Measurements from ENCODE around the gene GIGYF2. TPM values are rescaled to one million over a fixed set of nuclear protein-coding genes. Genes with fewer than 3 reads are reported as not detected.
"Not testable (repeated sequence)": the region's sequence is repeated elsewhere in the genome, so short reads cannot be mapped to it uniquely, and the experiment has no call there.

Gene GIGYF2
- total RNA-seq, 2 donors from 2014 or later: 61.2 to 62.7 TPM

- Mint-ChIP-seq H3K27me3 (ENCODE audit: low read depth) (no peaks in the 10 kb centered on the region), H3K36me3 (ENCODE audit: insufficient read depth in 2 of 2) (peaks cover 15 to 27% of the 10 kb centered on the region in 2 donors), H3K9me3 (no peaks in the 10 kb centered on the region), H3K4me1 (ENCODE audit: low read depth) (peaks cover 18% of the 10 kb centered on the region), H3K27ac (peak overlapping the region; percentile 85), H3K4me3 (no peak overlapping the region)
- no peak for DNase-seq
- ATAC-seq (replicated peaks in 1 of 2): no peak
Observed at GRCh38 chr2:232842689-232843088, 145.6 kb downstream of the GIGYF2 start.

- H3K4me3 Mint-ChIP-seq: no peak overlapping the region
- peaks cover 13 to 33% of the 10 kb centered on the region in 2 donors for H3K36me3 Mint-ChIP-seq (ENCODE audit: insufficient read depth in 2 of 2)
- no peaks in the 10 kb centered on the region for H3K27me3 Mint-ChIP-seq (ENCODE audit: low read depth)
- H3K9me3 Mint-ChIP-seq: no peaks in the 10 kb centered on the region
- peaks cover 7% of the 10 kb centered on the region for H3K4me1 Mint-ChIP-seq (ENCODE audit: low read depth)
- DNase-seq (no peak), ATAC-seq (replicated peaks in 1 of 2) (no peak)
- H3K27ac Mint-ChIP-seq: no peak overlapping the region
Observed at GRCh38 chr2:232843834-232844233, 146.7 kb downstream of the GIGYF2 start.

GRCh38 chr2:232846055-232846454, 148.9 kb downstream of the GIGYF2 start:
- no peak overlapping the region for H3K27ac Mint-ChIP-seq
- H3K4me1 Mint-ChIP-seq (ENCODE audit: low read depth): no peaks in the 10 kb centered on the region
- H3K36me3 Mint-ChIP-seq (ENCODE audit: insufficient read depth in 2 of 2): peaks cover 6 to 24% of the 10 kb centered on the region in 2 donors
- no peak overlapping the region for H3K4me3 Mint-ChIP-seq
- ATAC-seq (replicated peaks in 1 of 2) (no peak), DNase-seq (no peak)
- H3K9me3 Mint-ChIP-seq: no peaks in the 10 kb centered on the region
- no peaks in the 10 kb centered on the region for H3K27me3 Mint-ChIP-seq (ENCODE audit: low read depth)

- ATAC-seq (replicated peaks in 1 of 2) (no peak), DNase-seq (no peak)
- no peaks in the 10 kb centered on the region for H3K27me3 Mint-ChIP-seq (ENCODE audit: low read depth)
- no peaks in the 10 kb centered on the region for H3K4me1 Mint-ChIP-seq (ENCODE audit: low read depth)
- no peaks in the 10 kb centered on the region for H3K9me3 Mint-ChIP-seq
- no peak overlapping the region for H3K27ac Mint-ChIP-seq
- peaks cover 5 to 19% of the 10 kb centered on the region in 2 donors for H3K36me3 Mint-ChIP-seq (ENCODE audit: insufficient read depth in 2 of 2)
- H3K4me3 Mint-ChIP-seq: no peak overlapping the region
Observed at GRCh38 chr2:232850039-232850438, 152.9 kb downstream of the GIGYF2 start.

GRCh38 chr2:232852081-232852480, 154.9 kb downstream of the GIGYF2 start:
- not testable (repeated sequence) for H3K9me3 Mint-ChIP-seq; H3K4me3 Mint-ChIP-seq; H3K27ac Mint-ChIP-seq; H3K27me3 Mint-ChIP-seq (ENCODE audit: low read depth); DNase-seq; ATAC-seq (replicated peaks in 1 of 2); H3K4me1 Mint-ChIP-seq (ENCODE audit: low read depth)
- peaks cover 3 to 19% of the 10 kb centered on the region in 2 donors for H3K36me3 Mint-ChIP-seq (ENCODE audit: insufficient read depth in 2 of 2)

GRCh38 chr2:232852676-232853075, 155.5 kb downstream of the GIGYF2 start:
- DNase-seq (no peak), ATAC-seq (replicated peaks in 1 of 2) (no peak)
- Mint-ChIP-seq H3K4me1 (ENCODE audit: low read depth) (no peaks in the 10 kb centered on the region), H3K27ac (no peak overlapping the region), H3K36me3 (ENCODE audit: insufficient read depth in 2 of 2) (peaks cover 3 to 20% of the 10 kb centered on the region in 2 donors), H3K27me3 (ENCODE audit: low read depth) (no peaks in the 10 kb centered on the region), H3K4me3 (no peak overlapping the region), H3K9me3 (no peaks in the 10 kb centered on the region)

- Mint-ChIP-seq H3K27me3 (ENCODE audit: low read depth) (no peaks in the 10 kb centered on the region), H3K4me1 (ENCODE audit: low read depth) (no peaks in the 10 kb centered on the region), H3K36me3 (ENCODE audit: insufficient read depth in 2 of 2) (peaks cover 3 to 15% of the 10 kb centered on the region in 2 donors), H3K4me3 (no peak overlapping the region), H3K9me3 (no peaks in the 10 kb centered on the region), H3K27ac (peak overlapping the region; percentile 33)
- ATAC-seq (replicated peaks in 1 of 2) (no peak), DNase-seq (no peak)
Observed at GRCh38 chr2:232854082-232854481, 157.0 kb downstream of the GIGYF2 start.

GRCh38 chr2:232857158-232857563, 160.0 kb downstream of the GIGYF2 start:
- Mint-ChIP-seq H3K4me1 (ENCODE audit: low read depth) (no peaks in the 10 kb centered on the region), H3K4me3 (no peak overlapping the region), H3K36me3 (ENCODE audit: insufficient read depth in 2 of 2) (peaks cover 3 to 11% of the 10 kb centered on the region in 2 donors), H3K9me3 (no peaks in the 10 kb centered on the region), H3K27ac (peak overlapping the region; percentile 27), H3K27me3 (ENCODE audit: low read depth) (no peaks in the 10 kb centered on the region)
- peak in 1 of 2 donors; percentile 36 for ATAC-seq (replicated peaks in 1 of 2)
- no peak for DNase-seq

GRCh38 chr2:232859385-232859916, 162.3 kb downstream of the GIGYF2 start:
- DNase-seq (no peak), ATAC-seq (replicated peaks in 1 of 2) (no peak)
- Mint-ChIP-seq H3K36me3 (ENCODE audit: insufficient read depth in 2 of 2) (peaks cover 3 to 13% of the 10 kb centered on the region in 2 donors), H3K4me3 (no peak overlapping the region), H3K27me3 (ENCODE audit: low read depth) (no peaks in the 10 kb centered on the region), H3K9me3 (no peaks in the 10 kb centered on the region), H3K4me1 (ENCODE audit: low read depth) (peaks cover 7% of the 10 kb centered on the region), H3K27ac (peak overlapping the region; percentile 36)

GRCh38 chr2:232860593-232861241, 163.6 kb downstream of the GIGYF2 start:
- DNase-seq: no peak
- H3K27ac Mint-ChIP-seq: no peak overlapping the region
- H3K27me3 Mint-ChIP-seq (ENCODE audit: low read depth): no peaks in the 10 kb centered on the region

GRCh38 chr2:232861353-232861752, 164.2 kb downstream of the GIGYF2 start:
- no peaks in the 10 kb centered on the region for H3K27me3 Mint-ChIP-seq (ENCODE audit: low read depth)
- H3K4me1 Mint-ChIP-seq (ENCODE audit: low read depth): peaks cover 7% of the 10 kb centered on the region
- no peak overlapping the region for H3K27ac Mint-ChIP-seq
- no peak for DNase-seq
- no peaks in the 10 kb centered on the region for H3K9me3 Mint-ChIP-seq
- H3K4me3 Mint-ChIP-seq: no peak overlapping the region
- ATAC-seq (replicated peaks in 1 of 2): no peak
- H3K36me3 Mint-ChIP-seq (ENCODE audit: insufficient read depth in 2 of 2): peaks cover 3 to 10% of the 10 kb centered on the region in 2 donors

More at GRCh38 chr2:232860593-232861241, 163.6 kb downstream of the GIGYF2 start:
- no peak for ATAC-seq (replicated peaks in 1 of 2)
- H3K4me3 Mint-ChIP-seq: no peak overlapping the region
- no peaks in the 10 kb centered on the region for H3K9me3 Mint-ChIP-seq
- peaks cover 7% of the 10 kb centered on the region for H3K4me1 Mint-ChIP-seq (ENCODE audit: low read depth)
- peaks cover 3 to 11% of the 10 kb centered on the region in 2 donors for H3K36me3 Mint-ChIP-seq (ENCODE audit: insufficient read depth in 2 of 2)

GRCh38 chr2:232863996-232864395, 166.9 kb downstream of the GIGYF2 start:
- Mint-ChIP-seq H3K4me1 (ENCODE audit: low read depth) (peaks cover 7% of the 10 kb centered on the region), H3K4me3 (no peak overlapping the region), H3K36me3 (ENCODE audit: insufficient read depth in 2 of 2) (peaks cover 3 to 5% of the 10 kb centered on the region in 2 donors), H3K27ac (no peak overlapping the region), H3K27me3 (ENCODE audit: low read depth) (no peaks in the 10 kb centered on the region), H3K9me3 (no peaks in the 10 kb centered on the region)
- no peak for ATAC-seq (replicated peaks in 1 of 2)
- DNase-seq: no peak

- no peaks in the 10 kb centered on the region for H3K27me3 Mint-ChIP-seq (ENCODE audit: low read depth)
- no peaks in the 10 kb centered on the region for H3K9me3 Mint-ChIP-seq
- DNase-seq: no peak
- no peak overlapping the region for H3K27ac Mint-ChIP-seq
- H3K4me3 Mint-ChIP-seq: no peak overlapping the region
- no peak for ATAC-seq (replicated peaks in 1 of 2)
- peaks cover 0 to 2% of the 10 kb centered on the region in 2 donors for H3K36me3 Mint-ChIP-seq (ENCODE audit: insufficient read depth in 2 of 2)
- H3K4me1 Mint-ChIP-seq (ENCODE audit: low read depth): peaks cover 7% of the 10 kb centered on the region
Observed at GRCh38 chr2:232865165-232865564, 168.0 kb downstream of the GIGYF2 start.

GRCh38 chr2:232866104-232866503, 169.0 kb downstream of the GIGYF2 start:
- ATAC-seq (replicated peaks in 1 of 2) (no peak), DNase-seq (no peak)
- Mint-ChIP-seq H3K4me1 (ENCODE audit: low read depth) (peaks cover 7% of the 10 kb centered on the region), H3K4me3 (no peak overlapping the region), H3K9me3 (no peaks in the 10 kb centered on the region), H3K27me3 (ENCODE audit: low read depth) (no peaks in the 10 kb centered on the region), H3K36me3 (ENCODE audit: insufficient read depth in 2 of 2) (peaks cover 0 to 2% of the 10 kb centered on the region in 2 donors), H3K27ac (no peak overlapping the region)
